ENCODE data around the gene QSER1. TPM values are rescaled to one million over a fixed set of nuclear protein-coding genes. Genes with fewer than 3 reads are reported as not detected.

Gene QSER1
- total and polyA plus RNA-seq, 10 of the 15 experiments (the other 5 are each of a cell fraction or from before 2014, with no cell fraction given), result 2.1 to 15.0 (median 9.4) TPM

DNA sequence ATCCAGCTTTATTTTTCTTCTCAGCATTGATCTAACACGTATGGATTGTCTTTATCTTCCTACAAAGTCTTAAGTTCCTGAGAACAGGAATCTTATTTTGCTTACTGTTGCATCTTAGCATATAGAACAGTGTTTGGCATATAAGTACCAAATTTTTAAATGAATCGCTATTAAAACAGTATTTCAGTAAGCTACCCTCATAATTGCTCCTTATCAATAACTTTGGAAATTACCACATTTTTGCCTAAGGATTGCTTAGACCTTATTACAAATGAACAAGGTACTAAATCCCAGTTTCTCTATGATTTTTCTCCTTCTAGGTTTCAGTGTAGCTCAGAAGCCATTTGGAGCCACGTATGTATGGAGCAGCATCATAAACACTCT is 132.7 kb downstream of the QSER1 start:
- SMC1A ChIA-PET (ENCODE audit: uncharacterized antibody, unreplicated experiment), result interaction anchor here (0.8 to 1.8 kb wide), 6 partner anchors 8 to 38 kb away, joined by 3 to 12 read pairs (median 4); partner anchors contain the start of gene DEPDC7
- DNase-seq (ENCODE audit: low read depth, low spot score) (no peak), FAIRE-seq (no peak), ATAC-seq (no peak)
- H4K20me1 ChIP-seq (ENCODE audit: control insufficient read depth, insufficient read depth), result no peaks in the 10 kb centered on the region
- H2AFZ ChIP-seq (ENCODE audit: control insufficient read depth, low read depth, low read length), result no peak overlapping the region
- RAD21 ChIA-PET (ENCODE audit: unreplicated experiment), result interaction anchor here (0.6 to 1.6 kb wide), 2 partner anchors 40 to 124 kb away, joined by 4 to 5 read pairs; no protein-coding TSS in a partner anchor
- H3K27me3 ChIP-seq (replicated peaks in 1 of 2; ENCODE audit: control insufficient read depth in 2 of 2, insufficient read depth in 2 of 2, low read length in 1 of 2), result no peaks in the 10 kb centered on the region
- H3K36me3 ChIP-seq (ENCODE audit: control insufficient read depth in 2 of 2, insufficient read depth in 2 of 2, low read length in 1 of 2), result no peaks in the 10 kb centered on the region
- POLR2A ChIA-PET, result interaction anchor here (0.5 to 1.4 kb wide), 3 partner anchors 10 to 14 kb away, joined by 3 to 9 read pairs (median 3); no protein-coding TSS in a partner anchor
- no peaks in the 10 kb centered on the region for H3K79me2 ChIP-seq (ENCODE audit: control insufficient read depth, insufficient read depth, low read length)
- no peaks in the 10 kb centered on the region for H3K9me3 ChIP-seq (replicated peaks; ENCODE audit: control insufficient read depth, insufficient read depth, low read length)
- BruUV-seq (replicated peaks), result no TSS peak
- no peak overlapping the region for H3K27ac ChIP-seq (ENCODE audit: control insufficient read depth, insufficient read depth)
- H3K9ac ChIP-seq (ENCODE audit: control insufficient read depth, insufficient read depth, low read length), result no peak overlapping the region
- 58% methylated on average over 3 of the region's 3 CpGs for WGBS (ENCODE audit: insufficient coverage, insufficient replicate concordance, low lambda C conversion rate, missing lambda C conversion rate)
- CTCF ChIA-PET, result interaction anchor here (1.0 to 1.7 kb wide), 3 partner anchors 21 to 43 kb away, joined by 3 to 6 read pairs (median 3); no protein-coding TSS in a partner anchor
- intact Hi-C loops (cut with micrococcal nuclease; ENCODE audit: unreplicated experiment), result no loop called here
- in situ Hi-C loops (cut with MboI), result no loop called here
- H3K4me2 ChIP-seq (ENCODE audit: control insufficient read depth, insufficient read depth), result no peak overlapping the region
- no peak overlapping the region for H3K4me3 ChIP-seq
- H3K4me1 ChIP-seq (ENCODE audit: control insufficient read depth, insufficient read depth, low read length), result no peaks in the 10 kb centered on the region
- TF ChIP-seq, protein P1, sequence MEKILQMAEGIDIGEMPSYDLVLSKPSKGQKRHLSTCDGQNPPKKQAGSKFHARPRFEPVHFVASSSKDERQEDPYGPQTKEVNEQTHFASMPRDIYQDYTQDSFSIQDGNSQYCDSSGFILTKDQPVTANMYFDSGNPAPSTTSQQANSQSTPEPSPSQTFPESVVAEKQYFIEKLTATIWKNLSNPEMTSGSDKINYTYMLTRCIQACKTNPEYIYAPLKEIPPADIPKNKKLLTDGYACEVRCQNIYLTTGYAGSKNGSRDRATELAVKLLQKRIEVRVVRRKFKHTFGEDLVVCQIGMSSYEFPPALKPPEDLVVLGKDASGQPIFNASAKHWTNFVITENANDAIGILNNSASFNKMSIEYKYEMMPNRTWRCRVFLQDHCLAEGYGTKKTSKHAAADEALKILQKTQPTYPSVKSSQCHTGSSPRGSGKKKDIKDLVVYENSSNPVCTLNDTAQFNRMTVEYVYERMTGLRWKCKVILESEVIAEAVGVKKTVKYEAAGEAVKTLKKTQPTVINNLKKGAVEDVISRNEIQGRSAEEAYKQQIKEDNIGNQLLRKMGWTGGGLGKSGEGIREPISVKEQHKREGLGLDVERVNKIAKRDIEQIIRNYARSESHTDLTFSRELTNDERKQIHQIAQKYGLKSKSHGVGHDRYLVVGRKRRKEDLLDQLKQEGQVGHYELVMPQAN (conservative IDR thresholded peaks at IDR 0.05), result no peak
- TF ChIP-seq, protein P2, sequence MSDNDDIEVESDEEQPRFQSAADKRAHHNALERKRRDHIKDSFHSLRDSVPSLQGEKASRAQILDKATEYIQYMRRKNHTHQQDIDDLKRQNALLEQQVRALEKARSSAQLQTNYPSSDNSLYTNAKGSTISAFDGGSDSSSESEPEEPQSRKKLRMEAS (IDR thresholded peaks at IDR 0.05; ENCODE audit: low read depth, low read length), result no peak
- TF ChIP-seq SMC3 (IDR thresholded peaks at IDR 0.05; ENCODE audit: borderline replicate concordance, low read length) (no peak), MTA2 (IDR thresholded peaks at IDR 0.05; ENCODE audit: low read depth) (no peak), USF1 (IDR thresholded peaks at IDR 0.05; ENCODE audit: borderline replicate concordance, extremely low read length, insufficient read depth, low read depth, low read length) (no peak), POU2F2 (IDR thresholded peaks at IDR 0.05; ENCODE audit: borderline replicate concordance, low read depth, low read length) (no peak), POLR2A (IDR thresholded peaks at IDR 0.05; ENCODE audit: low read depth, low read length) (no peak), FOXM1 (IDR thresholded peaks at IDR 0.05; ENCODE audit: low read depth, low read length) (no peak), CUX1 (IDR thresholded peaks at IDR 0.05; ENCODE audit: insufficient replicate concordance, low read depth, low read length) (no peak), IRF4 (IDR thresholded peaks at IDR 0.05; ENCODE audit: low read depth, low read length) (no peak), ESRRA (IDR thresholded peaks at IDR 0.05; ENCODE audit: low read length) (no peak)
- TF ChIP-seq, protein P3, sequence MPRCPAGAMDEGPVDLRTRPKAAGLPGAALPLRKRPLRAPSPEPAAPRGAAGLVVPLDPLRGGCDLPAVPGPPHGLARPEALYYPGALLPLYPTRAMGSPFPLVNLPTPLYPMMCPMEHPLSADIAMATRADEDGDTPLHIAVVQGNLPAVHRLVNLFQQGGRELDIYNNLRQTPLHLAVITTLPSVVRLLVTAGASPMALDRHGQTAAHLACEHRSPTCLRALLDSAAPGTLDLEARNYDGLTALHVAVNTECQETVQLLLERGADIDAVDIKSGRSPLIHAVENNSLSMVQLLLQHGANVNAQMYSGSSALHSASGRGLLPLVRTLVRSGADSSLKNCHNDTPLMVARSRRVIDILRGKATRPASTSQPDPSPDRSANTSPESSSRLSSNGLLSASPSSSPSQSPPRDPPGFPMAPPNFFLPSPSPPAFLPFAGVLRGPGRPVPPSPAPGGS (IDR thresholded peaks at IDR 0.05; ENCODE audit: borderline replicate concordance, insufficient read depth, low read depth, low read length, poor library complexity, severe bottlenecking), result no peak

Measured in GM12878 (cell line).